AG04450 (cell line): ENCODE results near the gene PAM. TPM values are rescaled to one million over a fixed set of nuclear protein-coding genes. Genes with fewer than 3 reads are reported as not detected.

ENCODE experiments used
- CTCF ChIA-PET: fragments of 300-600, 350-600 bp; formaldehyde crosslinking; extraction: SDS; loops from one replicate; lab custom pipeline; 2022; ENCODE audit warnings: antibody characterized with exemption, inconsistent platforms; lab: Charles Lee
- POLR2A ChIA-PET: fragments of 350-600 bp; formaldehyde crosslinking; extraction: SDS; loops from one replicate; lab custom pipeline; 2021; ENCODE audit warnings: antibody characterized with exemption, inconsistent platforms; lab: Yijun Ruan, JAX
- DNase-seq: peaks from one replicate; pipeline ENCODE4 v3.0.0-alpha.2; 2011; ENCODE audit warnings: low read depth, low spot score
- H3K27ac ChIP-seq: one replicate; pipeline ENCODE4 v1.5.1; 2012; ENCODE audit warnings: low read depth, low read length, control low read depth
- H3K27me3 ChIP-seq: one replicate; pipeline ENCODE4 v1.6.0; 2012; ENCODE audit warnings: low read length; ENCODE audit not compliant: control insufficient read depth, insufficient read depth
- H3K4me3 ChIP-seq: 2 replicates; pipeline ENCODE4 v1.5.1; 2011; ENCODE audit warnings: mild to moderate bottlenecking, low read depth, low read length, control low read depth
- H3K9me3 ChIP-seq: 2 replicates; pipeline ENCODE4 v1.5.1; 2012; ENCODE audit warnings: low read length; ENCODE audit not compliant: control insufficient read depth, insufficient read depth
- polyA plus RNA-seq: library from polyadenylated mRNA; depleted of rRNA; stranded (reverse); fragments of >200 nt; gene quantifications from 2 replicates; pipeline ENCODE4 v1.2.3, GENCODE V29; 2011
- TF ChIP-seq, protein P1 (sequence below): IDR thresholded peaks from 2 replicates; pipeline ENCODE4 v1.5.1; 2011; ENCODE audit warnings: low read depth, low read length, control low read depth, inconsistent platforms

The PAM gene
- polyA plus RNA-seq, 1 experiment, result 307 TPM

DNA sequence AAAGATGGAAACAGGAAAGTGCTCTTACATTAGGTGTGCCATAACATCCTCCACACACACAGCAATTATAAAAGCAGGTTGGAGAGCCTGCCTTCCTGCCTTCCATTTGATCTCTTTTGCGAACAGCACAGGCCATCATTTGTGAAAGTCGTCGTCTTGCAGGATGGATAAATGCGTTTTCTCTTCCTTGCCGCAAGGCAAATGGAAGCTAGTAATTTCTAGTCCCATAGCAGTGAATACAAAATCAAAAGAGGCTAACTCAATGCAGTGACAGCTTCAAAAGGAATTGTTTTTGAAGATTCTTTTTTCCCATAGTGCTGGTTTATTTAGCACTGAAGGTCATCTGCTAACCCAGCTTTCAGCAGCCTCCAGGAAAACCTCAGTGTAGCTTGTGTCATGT is 186.0 kb downstream of the PAM start:
- no peaks in the 10 kb centered on the region for H3K27me3 ChIP-seq
- POLR2A ChIA-PET, result no interaction called here

DNA sequence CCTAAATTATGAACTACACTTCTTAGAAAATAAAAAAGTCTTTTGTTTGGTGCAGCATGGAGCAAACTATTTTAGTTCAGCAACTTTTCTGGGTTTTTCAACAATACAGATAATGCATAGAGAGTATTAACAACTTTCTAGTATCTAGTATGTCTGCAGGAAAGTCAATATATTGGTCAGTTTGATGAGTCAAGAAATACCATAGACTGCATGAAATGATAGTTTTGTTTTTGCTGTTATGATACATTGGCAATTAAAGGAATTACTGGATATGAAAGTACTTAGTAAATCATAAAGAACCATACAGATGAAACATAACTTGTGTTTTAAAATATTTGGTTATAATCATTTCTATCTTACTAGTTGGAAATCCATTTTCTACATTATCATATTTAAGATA is 191.3 kb downstream of the PAM start:
- ChIA-PET POLR2A (no interaction called here), CTCF (interaction anchor here (1.7 kb wide), 1 partner anchor 15 kb away, joined by 4 read pairs; no protein-coding TSS in a partner anchor)
- no peak for DNase-seq
- Histone ChIP-seq H3K9me3 (no peaks in the 10 kb centered on the region), H3K27ac (no peak overlapping the region), H3K4me3 (no peak overlapping the region), H3K27me3 (no peaks in the 10 kb centered on the region)
- TF ChIP-seq, protein P1, sequence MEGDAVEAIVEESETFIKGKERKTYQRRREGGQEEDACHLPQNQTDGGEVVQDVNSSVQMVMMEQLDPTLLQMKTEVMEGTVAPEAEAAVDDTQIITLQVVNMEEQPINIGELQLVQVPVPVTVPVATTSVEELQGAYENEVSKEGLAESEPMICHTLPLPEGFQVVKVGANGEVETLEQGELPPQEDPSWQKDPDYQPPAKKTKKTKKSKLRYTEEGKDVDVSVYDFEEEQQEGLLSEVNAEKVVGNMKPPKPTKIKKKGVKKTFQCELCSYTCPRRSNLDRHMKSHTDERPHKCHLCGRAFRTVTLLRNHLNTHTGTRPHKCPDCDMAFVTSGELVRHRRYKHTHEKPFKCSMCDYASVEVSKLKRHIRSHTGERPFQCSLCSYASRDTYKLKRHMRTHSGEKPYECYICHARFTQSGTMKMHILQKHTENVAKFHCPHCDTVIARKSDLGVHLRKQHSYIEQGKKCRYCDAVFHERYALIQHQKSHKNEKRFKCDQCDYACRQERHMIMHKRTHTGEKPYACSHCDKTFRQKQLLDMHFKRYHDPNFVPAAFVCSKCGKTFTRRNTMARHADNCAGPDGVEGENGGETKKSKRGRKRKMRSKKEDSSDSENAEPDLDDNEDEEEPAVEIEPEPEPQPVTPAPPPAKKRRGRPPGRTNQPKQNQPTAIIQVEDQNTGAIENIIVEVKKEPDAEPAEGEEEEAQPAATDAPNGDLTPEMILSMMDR, result no peak

More for the DNA sequence above, 186.0 kb downstream of the PAM start:
- DNase-seq, result no peak
- TF ChIP-seq, protein P1, result no peak
- no peak overlapping the region for H3K4me3 ChIP-seq
- no peaks in the 10 kb centered on the region for H3K9me3 ChIP-seq
- CTCF ChIA-PET, result no interaction called here
- H3K27ac ChIP-seq, result no peak overlapping the region

DNA sequence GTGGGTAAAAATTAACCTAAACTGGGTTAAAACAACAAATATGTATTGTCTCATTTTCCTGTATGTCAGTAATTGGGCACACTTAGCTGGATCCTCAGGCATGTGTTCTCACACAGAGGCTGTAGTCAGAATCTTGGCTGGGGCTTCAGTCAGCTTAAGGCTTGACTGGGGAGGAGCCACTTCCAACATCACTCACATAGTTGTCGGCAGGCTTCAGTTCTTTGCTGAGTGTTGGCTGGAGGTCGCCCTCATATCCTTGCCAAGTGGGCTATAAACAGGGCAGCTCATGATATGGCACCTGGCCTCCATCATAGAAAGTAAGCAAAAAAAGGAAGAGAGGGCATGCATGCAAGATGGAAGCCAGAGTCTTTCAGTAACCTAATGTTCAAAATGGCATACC is 191.9 kb downstream of the PAM start:
- H3K4me3 ChIP-seq, result no peak overlapping the region
- no peaks in the 10 kb centered on the region for H3K9me3 ChIP-seq
- no peak for DNase-seq
- no peaks in the 10 kb centered on the region for H3K27me3 ChIP-seq
- ChIA-PET POLR2A (no interaction called here), CTCF (no interaction called here)
- no peak overlapping the region for H3K27ac ChIP-seq
- TF ChIP-seq, protein P1, result no peak

DNA sequence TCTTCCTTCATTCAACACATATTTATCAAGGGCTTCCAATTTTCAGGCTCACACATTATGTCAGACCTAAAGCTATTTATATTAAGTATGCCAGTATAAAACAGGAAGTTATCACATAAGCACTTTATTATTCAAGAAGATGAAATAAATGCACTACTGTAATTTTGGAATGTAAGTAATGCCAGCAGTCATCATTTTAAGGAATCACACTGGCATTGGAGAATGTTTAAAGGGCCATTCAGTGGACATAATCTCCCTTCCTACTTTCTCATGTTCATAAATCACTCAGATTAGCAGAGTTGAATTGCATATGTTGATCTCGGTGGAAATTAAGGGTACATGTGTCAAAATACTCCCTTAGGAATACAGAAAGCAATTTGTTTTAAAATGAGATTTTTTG is 200.4 kb downstream of the PAM start:
- CTCF ChIA-PET, result interaction anchor here (1.0 to 2.3 kb wide), 3 partner anchors 16 to 274 kb away, joined by 3 to 10 read pairs (median 9); no protein-coding TSS in a partner anchor
- no peak for DNase-seq

DNA sequence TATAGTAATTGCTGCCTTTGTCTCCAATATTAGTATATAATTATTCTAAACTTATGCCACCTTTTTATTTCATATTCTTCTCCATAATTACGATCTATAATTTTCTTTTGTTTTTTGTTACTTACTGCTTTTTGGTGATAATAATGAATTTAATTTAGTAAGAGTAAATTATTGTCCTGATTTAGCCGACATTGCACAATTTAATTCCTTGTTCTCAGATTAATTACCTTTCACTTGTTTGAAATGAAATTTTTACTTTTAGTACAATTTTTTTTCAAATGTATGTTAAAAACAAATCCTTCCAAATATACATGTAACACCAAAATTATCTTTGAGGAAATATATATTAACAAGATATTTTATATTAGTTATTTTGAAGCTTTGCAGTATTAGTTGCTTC is 201.5 kb downstream of the PAM start:
- no peaks in the 10 kb centered on the region for H3K9me3 ChIP-seq
- H3K4me3 ChIP-seq, result no peak overlapping the region
- no peaks in the 10 kb centered on the region for H3K27me3 ChIP-seq
- POLR2A ChIA-PET, result no interaction called here
- no peak overlapping the region for H3K27ac ChIP-seq
- no peak for DNase-seq
- CTCF ChIA-PET, result interaction anchor here (0.9 to 2.3 kb wide), 2 partner anchors 128 to 275 kb away, joined by 3 to 10 read pairs; no protein-coding TSS in a partner anchor
- TF ChIP-seq, protein P1, result no peak

More for the DNA sequence above, 200.4 kb downstream of the PAM start:
- Histone ChIP-seq H3K4me3 (no peak overlapping the region), H3K9me3 (no peaks in the 10 kb centered on the region), H3K27ac (no peak overlapping the region), H3K27me3 (no peaks in the 10 kb centered on the region)
- TF ChIP-seq, protein P1, result no peak
- POLR2A ChIA-PET, result no interaction called here
